IPS-NIHi7 (cell line): Measurements from ENCODE around the gene BAIAP3.

Source experiments
- DNase-seq: peaks from one replicate; pipeline ENCODE4 v3.0.0; 2012; ENCODE audit warnings: mixed read lengths; ENCODE audit errors: extremely low spot score

The BAIAP3 gene

DNA sequence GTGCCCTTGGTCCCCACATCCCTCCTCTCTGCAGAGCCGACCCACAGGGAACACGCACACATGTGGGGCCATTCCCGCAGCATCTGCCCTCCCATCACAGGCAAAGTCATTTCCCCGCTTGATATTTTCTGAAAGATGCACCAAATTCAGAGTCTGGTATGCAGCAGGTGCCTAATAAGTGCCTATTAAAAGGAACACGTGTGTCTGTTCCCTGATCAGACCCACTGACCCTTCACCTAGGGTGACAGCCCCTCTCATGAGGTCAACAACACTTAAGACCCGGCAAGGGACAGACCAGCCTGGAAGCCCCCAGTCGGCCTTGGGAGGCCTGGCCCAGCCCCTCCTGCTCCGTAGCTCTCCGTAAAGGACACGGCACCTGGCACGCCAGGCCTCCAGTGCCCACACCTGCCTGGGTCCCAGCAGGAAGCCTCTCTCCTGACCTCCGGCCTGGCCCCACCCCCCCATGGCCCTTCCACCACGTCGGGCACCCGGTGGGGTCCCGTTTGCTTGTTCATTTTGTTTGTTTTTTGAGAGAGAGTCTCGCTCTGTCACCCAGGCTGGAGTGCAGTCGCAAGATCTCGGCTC is 61.0 kb downstream of the BAIAP3 start:
- no peak for DNase-seq

- DNase-seq, result no peak
These were observed 62.1 kb downstream of the BAIAP3 start for GRCh38 chr16:1395444-1396031.

- no peak for DNase-seq
These were observed 64.3 kb downstream of the BAIAP3 start for GRCh38 chr16:1397779-1398178.

GRCh38 chr16:1398351-1398750 is 64.9 kb downstream of the BAIAP3 start:
- DNase-seq, result no peak
